GM21360 (cell line): ENCODE measurements around the gene C13orf46.

Experiments
- ATAC-seq: cut with Tn5 transposase; IDR thresholded peaks from one replicate; pipeline ENCODE4 v1.9.1; 2021; ENCODE audit warnings: mild to moderate bottlenecking, moderate library complexity; ENCODE audit not compliant: unreplicated experiment

Gene C13orf46

GRCh38 chr13:114010401-114011101, 36.7 kb upstream of the C13orf46 start:
- no peak for ATAC-seq

- no peak for ATAC-seq
These were observed 35.9 kb upstream of the C13orf46 start for GRCh38 chr13:114009590-114010400.

- no peak for ATAC-seq
These were observed 35.2 kb upstream of the C13orf46 start for GRCh38 chr13:114008964-114009589.

- ATAC-seq: no peak
These were observed 33.7 kb upstream of the C13orf46 start for GRCh38 chr13:114007566-114007965.

GRCh38 chr13:114005206-114005724, 31.4 kb upstream of the C13orf46 start:
- no peak for ATAC-seq

- ATAC-seq: no peak
These were observed 30.7 kb upstream of the C13orf46 start for GRCh38 chr13:114004420-114005205.

GRCh38 chr13:114002771-114003321, 29.0 kb upstream of the C13orf46 start:
- no peak for ATAC-seq

- ATAC-seq: no peak
These were observed 28.2 kb upstream of the C13orf46 start for GRCh38 chr13:114002009-114002544.

- ATAC-seq: no peak
These were observed 27.6 kb upstream of the C13orf46 start for GRCh38 chr13:114001331-114002008.

- ATAC-seq: no peak
These were observed 26.5 kb upstream of the C13orf46 start for GRCh38 chr13:114000151-114001040.

GRCh38 chr13:113999618-113999910, 25.7 kb upstream of the C13orf46 start:
- ATAC-seq: no peak

- ATAC-seq: no peak
These were observed 25.1 kb upstream of the C13orf46 start for GRCh38 chr13:113998781-113999617.

GRCh38 chr13:113997845-113998751, 24.2 kb upstream of the C13orf46 start:
- ATAC-seq: no peak

- no peak for ATAC-seq
These were observed 23.3 kb upstream of the C13orf46 start for GRCh38 chr13:113996912-113997745.

GRCh38 chr13:113996081-113996911, 22.4 kb upstream of the C13orf46 start:
- no peak for ATAC-seq
